OCI-M2 (cell line): ENCODE data around the gene ADRA2A.

ENCODE experiments used
- DNase-seq: peaks from one replicate; lab custom pipeline; 2025; ENCODE audit not compliant: unreplicated experiment; lab: John Stamatoyannopoulos, UW

Gene ADRA2A

GRCh38 chr10:111083222-111084095, 6.6 kb downstream of the ADRA2A start:
- no peak for DNase-seq

- DNase-seq: no peak
Measured at GRCh38 chr10:111084366-111085255, 7.8 kb downstream of the ADRA2A start.

- no peak for DNase-seq
Measured at GRCh38 chr10:111085690-111086353, 9.0 kb downstream of the ADRA2A start.

GRCh38 chr10:111086574-111086973, 9.7 kb downstream of the ADRA2A start:
- DNase-seq: no peak

GRCh38 chr10:111087331-111087756, 10.5 kb downstream of the ADRA2A start:
- no peak for DNase-seq

GRCh38 chr10:111087968-111088505, 11.2 kb downstream of the ADRA2A start:
- DNase-seq: no peak

- DNase-seq: no peak
Measured at GRCh38 chr10:111089293-111089692, 12.5 kb downstream of the ADRA2A start.

GRCh38 chr10:111091833-111092232, 15.0 kb downstream of the ADRA2A start:
- no peak for DNase-seq

GRCh38 chr10:111093741-111094380, 17.0 kb downstream of the ADRA2A start:
- DNase-seq: no peak

GRCh38 chr10:111098679-111099437, 22.0 kb downstream of the ADRA2A start:
- DNase-seq: no peak

GRCh38 chr10:111100198-111100597, 23.4 kb downstream of the ADRA2A start:
- DNase-seq: no peak

GRCh38 chr10:111101796-111102195, 25.0 kb downstream of the ADRA2A start:
- DNase-seq: no peak

- no peak for DNase-seq
Measured at GRCh38 chr10:111102359-111102837, 25.6 kb downstream of the ADRA2A start.

- DNase-seq: no peak
Measured at GRCh38 chr10:111103196-111103840, 26.5 kb downstream of the ADRA2A start.

GRCh38 chr10:111104811-111105210, 28.0 kb downstream of the ADRA2A start:
- no peak for DNase-seq

GRCh38 chr10:111106081-111106480, 29.3 kb downstream of the ADRA2A start:
- DNase-seq: no peak

- DNase-seq: no peak
Measured at GRCh38 chr10:111107023-111107422, 30.2 kb downstream of the ADRA2A start.

GRCh38 chr10:111107846-111108245, 31.0 kb downstream of the ADRA2A start:
- no peak for DNase-seq

- DNase-seq: no peak
Measured at GRCh38 chr10:111108441-111108840, 31.6 kb downstream of the ADRA2A start.
